Astrocyte (in vitro differentiated cells and primary cell): ENCODE results near the gene TFEC.

Experiments
- EZH2 ChIP-seq: IDR thresholded peaks from 2 replicates; pipeline ENCODE4 v1.6.1; 2012; ENCODE audit warnings: mild to moderate bottlenecking, low read length, inconsistent platforms; ENCODE audit not compliant: insufficient read depth
- TF ChIP-seq, protein P1 (sequence below): IDR thresholded peaks from 2 replicates; pipeline ENCODE4 v1.5.1; 2011; ENCODE audit warnings: low read depth, mild to moderate bottlenecking, inconsistent platforms, low read length, moderate library complexity; ENCODE audit not compliant: insufficient read depth

DNA sequence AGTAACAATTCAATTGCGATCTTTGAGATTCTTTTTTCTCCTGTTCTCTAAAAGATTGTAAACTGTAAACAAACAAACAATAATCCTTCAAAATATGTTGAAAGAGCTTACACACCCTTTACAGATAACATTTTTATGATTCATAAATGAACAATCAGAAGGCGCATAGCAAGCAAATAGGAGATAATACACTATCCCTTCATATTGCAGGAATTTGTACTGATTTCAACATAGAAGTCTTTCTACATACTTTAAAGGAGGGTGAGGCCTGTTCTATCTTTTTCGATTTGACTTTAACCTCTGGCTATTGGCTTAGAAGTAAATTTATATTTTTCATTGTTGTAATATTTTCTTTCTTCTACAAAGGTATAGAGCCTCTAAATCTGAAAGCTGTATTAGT is 57.2 kb downstream of the TFEC start:
- TF ChIP-seq, protein P1, sequence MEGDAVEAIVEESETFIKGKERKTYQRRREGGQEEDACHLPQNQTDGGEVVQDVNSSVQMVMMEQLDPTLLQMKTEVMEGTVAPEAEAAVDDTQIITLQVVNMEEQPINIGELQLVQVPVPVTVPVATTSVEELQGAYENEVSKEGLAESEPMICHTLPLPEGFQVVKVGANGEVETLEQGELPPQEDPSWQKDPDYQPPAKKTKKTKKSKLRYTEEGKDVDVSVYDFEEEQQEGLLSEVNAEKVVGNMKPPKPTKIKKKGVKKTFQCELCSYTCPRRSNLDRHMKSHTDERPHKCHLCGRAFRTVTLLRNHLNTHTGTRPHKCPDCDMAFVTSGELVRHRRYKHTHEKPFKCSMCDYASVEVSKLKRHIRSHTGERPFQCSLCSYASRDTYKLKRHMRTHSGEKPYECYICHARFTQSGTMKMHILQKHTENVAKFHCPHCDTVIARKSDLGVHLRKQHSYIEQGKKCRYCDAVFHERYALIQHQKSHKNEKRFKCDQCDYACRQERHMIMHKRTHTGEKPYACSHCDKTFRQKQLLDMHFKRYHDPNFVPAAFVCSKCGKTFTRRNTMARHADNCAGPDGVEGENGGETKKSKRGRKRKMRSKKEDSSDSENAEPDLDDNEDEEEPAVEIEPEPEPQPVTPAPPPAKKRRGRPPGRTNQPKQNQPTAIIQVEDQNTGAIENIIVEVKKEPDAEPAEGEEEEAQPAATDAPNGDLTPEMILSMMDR, result no peak
- no peak for TF ChIP-seq EZH2
